ENCODE results near the gene C9orf50.

- TF ChIP-seq CTCF (conservative IDR thresholded peaks at IDR 0.05; ENCODE audit: low read depth in 2 of 2) (no peak), EZH2phosphoT487 (IDR thresholded peaks at IDR 0.05; ENCODE audit: unreplicated experiment) (no peak), JUNB (IDR thresholded peaks at IDR 0.05; ENCODE audit: unreplicated experiment) (no peak), EZH2 (IDR thresholded peaks at IDR 0.05; ENCODE audit: low read depth, unreplicated experiment) (no peak), POLR2AphosphoS5 (IDR thresholded peaks at IDR 0.05; ENCODE audit: low read depth) (no peak), ZNF114 (CRISPR knock-in tag; IDR thresholded peaks at IDR 0.05) (no peak)
Observed at GRCh38 chr9:129649726-129650679, 29.1 kb upstream of the C9orf50 start.

Data from GM23338 (cell line).